BE2C (cell line): Measurements from ENCODE around the gene SESN2.

Experiments used
- DNase-seq: peaks from one replicate; pipeline ENCODE4 v3.0.0-alpha.2; 2020
- H3K27me3 ChIP-seq: fragments of 250-450 bp; sonication (Bioruptor Pico); 2 replicates; pipeline ENCODE4 v1.5.1; 2020; ENCODE audit warnings: mild to moderate bottlenecking
- H3K36me3 ChIP-seq: fragments of 250-450 bp; sonication (Bioruptor Pico); 2 replicates; pipeline ENCODE4 v1.5.1; 2020; ENCODE audit warnings: mild to moderate bottlenecking
- H3K4me1 ChIP-seq: fragments of 250-450 bp; sonication (Bioruptor Pico); 2 replicates; pipeline ENCODE4 v1.5.1; 2020
- H3K4me3 ChIP-seq: 2 replicates; pipeline ENCODE4 v1.5.1; 2011; ENCODE audit warnings: low read depth, low read length
- H3K9me3 ChIP-seq: fragments of 250-450 bp; sonication (Bioruptor Pico); 2 replicates; pipeline ENCODE4 v1.5.1; 2020
- TF ChIP-seq, protein P1 (sequence below): IDR thresholded peaks from 2 replicates; pipeline ENCODE4 v1.5.1; 2012; ENCODE audit warnings: mild to moderate bottlenecking, low read depth, low read length

SESN2 gene

GRCh38 chr1:28233264-28233606 lies 26.1 kb upstream of the SESN2 start:
- H3K9me3 ChIP-seq: no peaks in the 10 kb centered on the region
- DNase-seq: no peak
- H3K4me3 ChIP-seq: peak overlapping the region; percentile 89; the same call in 1 of the 2 replicates
- H3K27me3 ChIP-seq: no peaks in the 10 kb centered on the region
- H3K4me1 ChIP-seq: no peaks in the 10 kb centered on the region
- H3K36me3 ChIP-seq: peaks cover 6% of the 10 kb centered on the region
- TF ChIP-seq, protein P1, sequence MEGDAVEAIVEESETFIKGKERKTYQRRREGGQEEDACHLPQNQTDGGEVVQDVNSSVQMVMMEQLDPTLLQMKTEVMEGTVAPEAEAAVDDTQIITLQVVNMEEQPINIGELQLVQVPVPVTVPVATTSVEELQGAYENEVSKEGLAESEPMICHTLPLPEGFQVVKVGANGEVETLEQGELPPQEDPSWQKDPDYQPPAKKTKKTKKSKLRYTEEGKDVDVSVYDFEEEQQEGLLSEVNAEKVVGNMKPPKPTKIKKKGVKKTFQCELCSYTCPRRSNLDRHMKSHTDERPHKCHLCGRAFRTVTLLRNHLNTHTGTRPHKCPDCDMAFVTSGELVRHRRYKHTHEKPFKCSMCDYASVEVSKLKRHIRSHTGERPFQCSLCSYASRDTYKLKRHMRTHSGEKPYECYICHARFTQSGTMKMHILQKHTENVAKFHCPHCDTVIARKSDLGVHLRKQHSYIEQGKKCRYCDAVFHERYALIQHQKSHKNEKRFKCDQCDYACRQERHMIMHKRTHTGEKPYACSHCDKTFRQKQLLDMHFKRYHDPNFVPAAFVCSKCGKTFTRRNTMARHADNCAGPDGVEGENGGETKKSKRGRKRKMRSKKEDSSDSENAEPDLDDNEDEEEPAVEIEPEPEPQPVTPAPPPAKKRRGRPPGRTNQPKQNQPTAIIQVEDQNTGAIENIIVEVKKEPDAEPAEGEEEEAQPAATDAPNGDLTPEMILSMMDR: no peak

DNA sequence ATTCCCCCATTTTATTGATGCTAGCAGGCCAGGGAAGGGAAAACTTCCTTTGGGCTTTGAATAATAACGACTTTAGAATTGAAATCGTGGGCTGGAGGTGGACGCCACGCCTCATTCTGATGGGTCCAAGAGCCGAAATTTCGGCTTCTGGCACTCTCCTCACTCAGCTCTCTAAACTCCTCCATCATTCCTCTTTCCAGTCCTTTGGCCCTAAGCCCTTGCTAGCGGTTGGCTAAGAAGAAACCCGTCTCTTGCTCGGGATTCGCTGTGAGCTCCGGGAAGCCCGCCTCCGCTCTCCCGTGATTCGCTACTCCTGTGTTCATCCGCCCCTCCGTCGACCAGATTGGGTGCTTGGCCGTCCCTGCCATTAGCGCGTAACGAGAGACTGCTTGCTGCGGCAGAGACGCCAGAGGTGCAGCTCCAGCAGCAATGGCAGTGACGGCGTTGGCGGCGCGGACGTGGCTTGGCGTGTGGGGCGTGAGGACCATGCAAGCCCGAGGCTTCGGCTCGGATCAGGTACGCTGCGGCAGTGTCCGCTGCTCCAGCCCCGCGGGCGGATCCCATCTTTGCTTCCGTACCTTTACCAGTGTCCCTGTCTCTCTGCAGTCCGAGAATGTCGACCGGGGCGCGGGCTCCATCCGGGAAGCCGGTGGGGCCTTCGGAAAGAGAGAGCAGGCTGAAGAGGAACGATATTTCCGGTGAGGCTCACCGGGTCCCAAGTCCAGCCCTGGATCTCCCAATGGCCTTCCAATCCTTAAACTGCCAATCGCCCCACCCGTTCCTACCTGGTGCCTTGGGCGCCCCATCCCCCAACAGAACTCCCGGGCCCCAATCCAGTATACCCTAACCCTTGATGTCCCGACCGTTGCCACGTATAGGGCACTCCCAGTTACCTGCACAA lies 23.3 kb upstream of the SESN2 start, which contains the start of gene ATP5IF1:
Gene ATP5IF1 (plus strand): TSS at position 370 of the 901 bp plus-strand sequence. CDS start 60 bp downstream, at position 430.
- Histone ChIP-seq H3K9me3 (no peaks in the 10 kb centered on the region), H3K36me3 (peaks cover 2% of the 10 kb centered on the region; the same call in 1 of the 2 replicates), H3K4me1 (no peaks in the 10 kb centered on the region), H3K27me3 (no peaks in the 10 kb centered on the region), H3K4me3 (peak within 1 kb of the TSS; percentile 85)
- TF ChIP-seq, protein P1: no peak
- DNase-seq: peak; percentile 92

DNA sequence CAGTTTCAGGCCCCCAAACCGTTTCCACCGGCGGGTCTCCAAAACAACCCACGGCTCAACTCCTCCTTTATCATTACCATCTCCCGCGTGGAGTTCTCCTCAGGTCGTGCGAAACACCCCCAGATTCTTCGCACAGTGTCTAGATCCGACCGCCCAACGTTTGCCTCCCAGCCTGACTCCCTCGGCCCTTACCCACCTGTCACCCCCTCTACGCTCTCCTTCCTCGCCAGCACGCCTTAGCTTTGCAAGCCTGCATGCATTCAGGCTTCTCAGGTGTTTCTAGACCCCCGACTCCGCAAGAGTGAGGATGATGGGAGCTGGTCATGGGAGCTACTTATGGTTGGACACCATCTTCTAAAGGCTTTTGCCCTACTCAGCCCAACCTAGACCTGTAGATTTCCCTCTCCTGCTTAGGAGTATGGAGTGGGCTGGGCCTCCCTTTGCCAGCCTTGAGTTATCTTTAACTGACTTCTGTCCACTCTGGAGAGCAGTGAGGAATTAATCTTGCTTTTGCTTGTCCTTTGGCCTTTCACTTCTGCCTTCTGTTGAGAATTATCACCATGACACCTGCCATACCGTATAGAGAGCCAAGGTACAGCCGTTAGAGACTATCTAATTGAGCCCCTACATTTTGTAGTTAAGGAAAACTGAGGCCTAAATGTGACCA lies 22.5 kb upstream of the SESN2 start:
- peak overlapping the region; percentile 85 for H3K4me3 ChIP-seq
- no peaks in the 10 kb centered on the region for H3K9me3 ChIP-seq
- DNase-seq: no peak
- peaks cover 2% of the 10 kb centered on the region; the same call in 1 of the 2 replicates for H3K36me3 ChIP-seq
- H3K27me3 ChIP-seq: no peaks in the 10 kb centered on the region
- H3K4me1 ChIP-seq: no peaks in the 10 kb centered on the region
- TF ChIP-seq, protein P1: no peak

GRCh38 chr1:28239004-28239403 lies 20.3 kb upstream of the SESN2 start:
- DNase-seq: no peak

DNA sequence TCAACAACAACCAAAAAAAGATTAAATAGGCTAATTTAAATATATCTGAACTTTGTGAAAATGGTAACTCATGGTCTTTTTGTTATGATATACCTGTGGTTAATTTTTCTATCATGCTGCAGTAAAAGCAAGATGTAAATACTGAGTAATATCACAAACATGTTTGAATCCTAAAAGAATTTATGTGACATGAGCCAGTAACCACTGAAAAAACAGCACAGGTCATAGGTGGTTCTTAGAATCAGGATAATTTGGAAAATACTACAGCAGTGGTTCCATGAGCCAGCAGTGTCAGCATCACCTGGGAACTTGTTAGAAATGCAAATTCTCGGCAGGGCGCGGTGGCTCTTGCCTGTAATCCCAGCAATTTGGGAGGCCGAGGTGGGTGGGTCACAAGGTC lies 19.3 kb upstream of the SESN2 start:
- peaks cover 2% of the 10 kb centered on the region; the same call in 1 of the 2 replicates for H3K36me3 ChIP-seq
- TF ChIP-seq, protein P1: no peak
- no peaks in the 10 kb centered on the region for H3K9me3 ChIP-seq
- H3K27me3 ChIP-seq: no peaks in the 10 kb centered on the region
- H3K4me3 ChIP-seq: no peak overlapping the region
- H3K4me1 ChIP-seq: no peaks in the 10 kb centered on the region
- DNase-seq: no peak

More at GRCh38 chr1:28239004-28239403, 20.3 kb upstream of the SESN2 start:
- Histone ChIP-seq H3K9me3 (no peaks in the 10 kb centered on the region), H3K4me3 (no peak overlapping the region), H3K4me1 (no peaks in the 10 kb centered on the region), H3K27me3 (no peaks in the 10 kb centered on the region), H3K36me3 (peaks cover 2% of the 10 kb centered on the region; the same call in 1 of the 2 replicates)
- TF ChIP-seq, protein P1: no peak
